ENCODE data around the gene GRPEL1. TPM values are rescaled to one million over a fixed set of nuclear protein-coding genes. Genes with fewer than 3 reads are reported as not detected.

Gene GRPEL1
- polyA plus RNA-seq, 5 donors: 26.8 to 31.2 (median 28.1) TPM

DNA sequence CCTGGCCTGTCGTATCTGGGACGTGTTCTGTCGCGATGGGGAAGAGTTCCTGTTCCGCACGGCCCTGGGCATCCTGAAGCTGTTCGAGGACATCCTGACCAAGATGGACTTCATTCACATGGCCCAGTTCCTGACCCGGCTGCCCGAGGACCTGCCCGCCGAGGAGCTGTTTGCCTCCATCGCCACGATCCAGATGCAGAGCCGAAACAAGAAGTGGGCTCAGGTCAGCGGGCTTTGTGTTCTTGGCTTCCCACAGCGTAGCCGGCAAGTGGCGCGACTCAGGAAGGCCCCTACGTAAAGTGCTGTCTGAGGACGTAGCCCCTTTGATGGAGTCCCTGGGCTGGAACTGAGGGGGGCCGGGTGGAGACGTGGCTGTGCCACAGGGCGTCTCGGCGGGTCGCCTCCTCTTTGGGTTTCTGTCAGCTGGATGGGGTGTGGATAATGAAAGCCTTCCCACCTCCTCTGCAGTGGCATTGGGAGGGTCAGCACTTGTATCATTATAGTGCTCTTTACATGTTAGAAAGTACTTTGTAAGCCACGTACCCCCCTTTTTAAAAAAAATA lies 42.7 kb downstream of the GRPEL1 start:
- no peak for DNase-seq

DNA sequence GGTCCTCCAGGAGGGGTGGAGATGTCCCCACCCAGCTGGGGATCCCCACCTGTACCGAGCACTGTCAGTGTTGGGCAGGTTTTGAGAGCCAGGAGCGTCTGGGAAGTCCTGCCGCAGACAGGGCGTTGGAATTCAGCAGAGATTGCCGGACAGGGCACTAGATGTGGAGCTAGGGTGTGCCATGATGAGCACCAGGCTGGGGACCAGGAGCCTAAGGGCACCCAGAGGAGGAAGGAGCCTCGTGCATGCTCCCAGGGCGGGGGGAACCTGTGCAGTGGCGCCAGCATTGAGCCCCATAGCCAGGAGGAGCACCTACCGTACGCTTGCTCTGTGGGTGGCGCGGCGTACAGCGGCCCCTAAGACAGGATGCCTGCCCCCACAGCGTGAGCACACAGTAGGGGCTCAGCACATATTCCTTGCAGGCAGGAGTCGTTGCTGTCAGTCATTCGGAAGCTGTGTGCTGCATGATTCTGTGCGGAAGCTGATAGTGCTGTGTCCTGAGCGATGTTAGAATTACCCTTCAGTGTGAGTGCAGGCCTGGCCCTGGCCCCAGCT lies 43.5 kb downstream of the GRPEL1 start:
- no peak for DNase-seq

GRCh38 chr4:7023901-7024300 lies 44.0 kb downstream of the GRPEL1 start:
- DNase-seq: no peak

DNA sequence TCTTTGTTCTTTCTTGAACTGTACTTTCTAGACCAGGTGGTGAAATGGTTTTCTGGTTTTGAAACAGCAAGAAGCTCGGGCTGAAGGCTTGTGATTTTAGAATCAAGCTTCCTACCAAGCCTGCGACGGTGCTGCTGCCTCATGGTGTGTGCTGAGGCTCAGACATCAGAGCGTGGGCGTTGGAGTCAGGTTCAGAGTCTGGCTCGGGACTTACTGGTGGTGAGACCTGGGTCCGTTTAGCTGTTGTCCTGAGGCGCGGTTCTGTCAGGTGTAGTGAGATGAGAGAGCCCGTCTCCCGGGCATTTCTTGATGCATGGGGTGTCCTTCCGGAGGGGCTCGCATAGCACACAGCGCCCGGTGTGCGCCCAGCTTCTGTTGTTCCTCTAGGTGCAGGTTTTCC lies 44.4 kb downstream of the GRPEL1 start:
- no peak for DNase-seq

GRCh38 chr4:7021930-7022664 lies 45.8 kb downstream of the GRPEL1 start:
- DNase-seq: no peak

GRCh38 chr4:7021355-7021754 lies 46.5 kb downstream of the GRPEL1 start:
- DNase-seq: no peak

- no peak for DNase-seq
Observed at GRCh38 chr4:7020856-7021255, 47.0 kb downstream of the GRPEL1 start.

- DNase-seq: no peak
Observed at GRCh38 chr4:7020290-7020689, 47.6 kb downstream of the GRPEL1 start.

- DNase-seq: no peak
Observed at GRCh38 chr4:7019367-7019766, 48.5 kb downstream of the GRPEL1 start.

GRCh38 chr4:7018281-7018680 lies 49.6 kb downstream of the GRPEL1 start:
- DNase-seq: no peak

DNA sequence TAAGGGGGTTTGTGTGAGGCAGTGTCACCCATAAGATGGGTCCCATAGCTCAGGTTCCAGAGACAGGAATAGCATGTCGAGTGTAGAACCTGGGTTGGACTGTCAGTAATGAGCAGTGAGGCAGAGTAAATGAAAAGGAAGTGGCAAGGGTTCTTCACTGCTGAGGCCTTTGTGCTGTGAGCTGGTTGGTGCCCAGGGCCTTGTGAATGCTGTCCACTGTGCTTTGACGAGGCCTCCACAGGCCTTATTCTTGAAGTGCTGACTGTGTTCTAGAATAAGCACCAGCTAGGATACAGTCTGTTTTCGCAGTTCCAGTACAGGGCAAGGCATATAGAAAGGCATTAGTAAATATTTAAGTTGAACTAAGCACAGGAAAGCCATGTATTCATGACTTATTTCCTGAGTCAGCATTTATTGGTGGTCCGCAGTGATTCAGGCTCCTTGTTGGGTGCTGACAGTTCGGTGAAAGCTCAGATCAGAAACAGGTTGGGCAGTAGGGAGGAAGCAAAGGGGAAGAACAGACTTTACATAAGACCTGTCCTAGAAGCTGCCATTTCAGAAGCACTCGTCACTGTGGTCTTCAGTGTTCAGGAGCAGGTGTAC lies 50.3 kb downstream of the GRPEL1 start:
- DNase-seq: no peak

- no peak for DNase-seq
Observed at GRCh38 chr4:7016512-7016911, 51.4 kb downstream of the GRPEL1 start.

DNA sequence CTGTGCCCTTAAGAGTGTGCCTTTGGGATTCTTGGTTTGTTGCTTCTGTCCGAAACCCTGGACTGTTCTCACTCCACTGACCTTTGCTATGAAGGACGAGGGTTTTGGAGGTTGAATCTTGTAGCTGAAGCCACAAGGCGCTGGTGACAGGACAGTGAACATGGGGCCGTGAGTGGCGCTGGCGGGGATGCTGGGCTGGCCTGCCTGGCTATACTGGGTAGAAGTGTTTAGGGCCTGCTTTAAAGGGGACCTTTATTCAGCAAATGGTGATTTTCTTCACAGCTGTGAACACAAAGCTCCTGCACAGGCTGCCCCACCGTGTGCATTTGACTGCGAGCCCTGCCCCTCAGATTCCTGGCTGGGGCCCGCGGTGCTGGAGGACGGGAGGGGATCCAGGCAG lies 51.8 kb downstream of the GRPEL1 start:
- DNase-seq: no peak

DNA sequence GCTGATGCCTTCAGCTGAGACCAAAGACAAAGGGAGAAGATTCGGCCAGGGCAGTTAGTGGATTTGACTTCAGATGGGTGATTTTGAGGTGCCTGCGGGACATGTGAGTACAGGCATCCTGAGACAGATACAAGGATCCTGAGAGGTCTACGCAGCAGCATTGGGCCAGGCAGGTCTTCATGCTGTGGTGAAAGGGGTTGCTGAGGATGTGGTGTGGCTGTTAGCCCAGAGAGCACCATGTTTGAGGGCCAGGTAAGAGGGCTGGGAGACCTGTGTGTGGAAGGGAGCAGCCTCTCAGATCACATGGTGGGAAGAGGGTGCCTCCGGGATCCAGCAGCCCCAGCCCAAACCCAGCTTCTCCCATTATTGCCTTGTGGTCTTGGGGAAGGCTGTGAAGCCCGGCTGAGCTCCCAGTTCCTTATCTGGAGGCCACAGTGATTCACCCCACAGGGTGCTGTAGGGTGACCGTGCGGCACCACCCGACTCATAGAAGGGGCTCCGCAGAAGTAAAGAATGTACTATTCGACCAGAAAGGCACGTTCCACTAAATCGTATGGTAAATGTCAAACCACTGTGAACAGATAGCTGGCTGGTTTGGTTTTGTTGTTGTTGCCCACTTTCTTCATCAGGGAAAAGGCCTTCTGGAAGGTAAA lies 52.4 kb downstream of the GRPEL1 start:
- no peak for DNase-seq

- DNase-seq: no peak
Observed at GRCh38 chr4:7014815-7015214, 53.0 kb downstream of the GRPEL1 start.

DNA sequence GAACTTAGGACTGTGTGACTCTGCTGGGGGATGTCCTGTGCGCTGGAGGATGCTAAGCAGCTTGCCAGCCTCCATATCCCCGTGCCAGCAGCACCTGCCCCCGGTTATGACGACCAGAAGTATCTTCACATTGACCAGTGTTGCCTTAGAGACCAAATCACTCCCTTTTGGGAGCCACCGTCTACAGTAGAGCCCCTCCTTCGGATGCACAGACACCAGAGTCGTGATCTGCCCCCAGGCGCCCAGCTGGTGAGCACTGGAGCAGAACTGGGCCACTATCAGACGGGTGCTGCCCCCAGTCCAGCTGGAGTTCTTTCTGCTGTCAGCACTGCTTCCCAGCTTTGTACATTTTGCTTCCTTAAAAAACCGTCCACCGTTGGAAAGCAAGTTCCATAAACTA lies 54.7 kb downstream of the GRPEL1 start:
- no peak for DNase-seq

DNA sequence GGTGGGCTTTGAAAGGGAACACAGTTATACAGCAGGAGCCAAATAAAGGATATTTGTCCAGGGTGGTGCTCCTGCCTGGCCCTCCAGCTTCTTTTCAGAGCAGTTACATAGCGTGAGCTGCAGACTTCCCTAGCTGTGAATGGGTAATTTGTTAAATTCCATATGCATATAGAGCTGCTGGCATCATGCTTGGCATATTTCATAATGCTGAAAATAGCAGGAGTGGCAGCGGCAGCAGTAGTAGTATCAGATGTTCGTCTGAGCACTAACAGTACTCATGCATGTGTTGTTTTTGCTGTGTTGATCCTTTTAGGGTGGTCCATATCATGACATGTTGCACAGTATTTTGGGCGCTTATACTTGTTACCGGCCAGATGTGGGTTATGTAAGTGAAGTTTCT lies 58.3 kb downstream of the GRPEL1 start:
- no peak for DNase-seq

Other genes with a start within 250 kb of the GRPEL1 start
- gene TBC1D14, start 158.2 kb downstream of the GRPEL1 start, polyA plus RNA-seq (ENCODE audit: insufficient read depth in 1 of 5, insufficient read length in 5 of 5, low replicate concordance in 1 of 5): 10 to 100 TPM; 40.7 to 46.0 (median 45.3) TPM
- gene TADA2B, start 24.7 kb downstream of the GRPEL1 start, polyA plus RNA-seq (ENCODE audit: insufficient read depth in 1 of 5, insufficient read length in 5 of 5, low replicate concordance in 1 of 5): 10 to 100 TPM; 11.6 to 18.2 (median 15.4) TPM
- gene SORCS2, start 124.5 kb upstream of the GRPEL1 start, polyA plus RNA-seq (ENCODE audit: insufficient read depth in 1 of 5, insufficient read length in 5 of 5, low replicate concordance in 1 of 5): 1 to 10 TPM; 4.8 to 8.6 (median 5.8) TPM